Transverse colon (tissue), 4 donors: ENCODE data around the gene MMP25. TPM values are rescaled to one million over a fixed set of nuclear protein-coding genes. Genes with fewer than 3 reads are reported as not detected.

Source experiments
- DNase-seq: peaks from one replicate; pipeline ENCODE4 v3.0.0-alpha.2; 2019
- H3K27ac ChIP-seq, 4 donors: fragments of 200-600 bp; sonication (generic); 2 replicates each; pipeline ENCODE4 v1.5.1; 2016 to 2018; ENCODE audit warnings: inconsistent platforms in 4 of 4
- H3K27me3 ChIP-seq: fragments of 200-600 bp; sonication (generic); 2 replicates; pipeline ENCODE4 v1.5.1; 2017; ENCODE audit warnings: inconsistent platforms
- H3K36me3 ChIP-seq, 4 donors: fragments of 200-600 bp; sonication (generic); 2 replicates each; pipeline ENCODE4 v1.5.1; 2017 to 2019; ENCODE audit warnings: inconsistent platforms in 4 of 4
- H3K4me1 ChIP-seq, 4 donors: fragments of 200-600 bp; sonication (generic); 2 replicates each; pipeline ENCODE4 v1.5.1; 2017 to 2020; ENCODE audit warnings: inconsistent platforms in 4 of 4
- H3K4me3 ChIP-seq, 4 donors: fragments of 200-600 bp; sonication (generic); 1 replicate in 1 of 4; 2 replicates in 3 of 4; pipeline versions ENCODE4 v1.5.1 to v1.6.1; 2017 to 2019; ENCODE audit warnings: inconsistent platforms in 4 of 4
- H3K9me3 ChIP-seq, 2 donors: fragments of 200-600 bp; sonication (generic); 2 replicates each; pipeline ENCODE4 v1.5.1; 2017 to 2019; ENCODE audit warnings: inconsistent platforms in 2 of 2
- EP300 ChIP-seq: sonication (generic); formaldehyde crosslinking; IDR thresholded peaks from one replicate; pipeline ENCODE4 v1.6.1; 2017; ENCODE audit warnings: antibody characterized with exemption, low read depth
- POLR2A ChIP-seq: fragments of 450-650 bp; IDR thresholded peaks from one replicate; pipeline ENCODE4 v1.6.1; 2016; ENCODE audit warnings: antibody characterized with exemption, mild to moderate bottlenecking, moderate library complexity
- POLR2AphosphoS5 ChIP-seq, 3 donors: sonication (generic); formaldehyde crosslinking; IDR thresholded peaks; one replicate each; pipeline ENCODE4 v1.6.1; 2016; ENCODE audit warnings: antibody characterized with exemption in 3 of 3
- WGBS, 2 donors: methylation state at CpG; one replicate each; pipeline ENCODE4 v1.1.5; 2018; ENCODE audit warnings: low coverage in 1 of 2; 5-methylcytosine and 5-hydroxymethylcytosine counted together
- in situ Hi-C, 4 donors: fragments of 200-750 bp; cut with MboI; loops; one replicate each; pipeline versions ENCODE4 v1.15.0 to v1.15.1; 2017; ENCODE audit warnings: low sequenced_read_pairs in 3 of 4, low pct_ligation_motif_present in 1 of 4, low pct_unique_long_range_greater_than_20kb in 1 of 4
- intact Hi-C: fragments of 100-400 bp; cut with DNase I; formaldehyde crosslinking; loops from one replicate; pipeline ENCODE4 v1.15.1; 2023; ENCODE audit warnings: low total_unique reads
- total RNA-seq, 4 donors: library from RNA; depleted of rRNA; stranded (reverse); fragments of >200 nt; gene quantifications; one replicate each; pipeline ENCODE4 v1.1.0, GENCODE V29; 2016
- TF ChIP-seq, protein P1 (sequence below), 5 experiments: fragments of 200-600 bp in 3 of 5; fragments of 450-650 bp in 2 of 5; sonication (generic) in 3 of 5; IDR thresholded peaks; 1 replicate in 2 of 5; 2 replicates in 3 of 5; pipeline ENCODE4 v1.5.1; 2016 to 2017; ENCODE audit warnings: antibody characterized with exemption in 5 of 5, inconsistent platforms in 3 of 5, mild to moderate bottlenecking in 2 of 5, moderate library complexity in 1 of 5

MMP25 gene
- total RNA-seq, 4 donors from 2014 or later = 1.6 to 9.4 (median 1.8) TPM; not detected in 1

DNA sequence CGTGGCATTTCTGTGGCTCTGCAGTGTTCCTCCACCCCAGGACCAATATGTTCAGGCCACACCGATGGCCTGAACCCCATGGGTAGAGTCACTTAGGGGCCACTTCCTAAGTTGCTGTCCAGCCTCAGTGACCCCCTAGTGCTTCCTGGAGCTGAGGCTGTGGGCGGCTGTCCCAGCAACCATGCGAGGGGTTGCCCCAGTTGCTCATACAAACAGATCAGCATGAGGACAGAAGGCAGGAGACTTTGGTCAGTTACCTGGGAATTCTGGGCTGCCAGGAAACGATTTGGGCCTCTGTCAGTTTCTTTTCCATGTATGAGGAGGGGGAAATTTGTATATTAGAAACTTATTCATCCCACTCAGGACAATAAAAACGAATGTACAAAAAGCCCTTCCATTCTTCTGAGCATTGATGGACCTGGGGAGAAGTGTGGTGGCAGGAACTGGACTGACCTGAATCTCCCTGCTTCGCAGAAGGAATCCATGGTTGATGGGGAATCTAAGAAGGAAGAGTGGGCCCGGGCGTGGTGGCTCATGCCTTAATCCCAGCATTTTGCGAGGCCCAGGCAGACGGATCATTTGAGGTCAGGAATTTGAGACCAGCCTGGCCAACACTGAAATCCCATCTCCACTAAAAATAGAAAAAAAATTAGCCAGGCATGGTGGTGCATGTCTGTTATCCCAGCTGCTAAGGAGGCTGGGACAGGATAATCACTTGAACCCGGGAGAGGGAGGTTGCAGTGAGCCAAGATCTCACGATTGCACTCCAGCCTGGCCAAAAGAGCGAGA is 14.2 kb downstream of the MMP25 start:
- intact Hi-C loops (no loop called here), in situ Hi-C loops (loop anchor here in 2 of 4 donors (10.0 kb wide), 1 partner anchor 64 kb away; no protein-coding TSS in a partner anchor)
- Histone ChIP-seq H3K4me1 (peaks cover 17 to 50% (median 35%) of the 10 kb centered on the region in 4 donors), H3K9me3 (no peaks in the 10 kb centered on the region), H3K27me3 (no peaks in the 10 kb centered on the region), H3K36me3 (no peaks in the 10 kb centered on the region), H3K4me3 (no peak overlapping the region), H3K27ac (no peak overlapping the region)
- no peak for DNase-seq
- 79 to 82% methylated on average over 6 to 14 of the region's 14 CpGs for WGBS, 2 donors
- TF ChIP-seq POLR2AphosphoS5 (IDR thresholded peaks at IDR 0.05) (no peak), EP300 (no peak), POLR2A (no peak)
- TF ChIP-seq, protein P1, sequence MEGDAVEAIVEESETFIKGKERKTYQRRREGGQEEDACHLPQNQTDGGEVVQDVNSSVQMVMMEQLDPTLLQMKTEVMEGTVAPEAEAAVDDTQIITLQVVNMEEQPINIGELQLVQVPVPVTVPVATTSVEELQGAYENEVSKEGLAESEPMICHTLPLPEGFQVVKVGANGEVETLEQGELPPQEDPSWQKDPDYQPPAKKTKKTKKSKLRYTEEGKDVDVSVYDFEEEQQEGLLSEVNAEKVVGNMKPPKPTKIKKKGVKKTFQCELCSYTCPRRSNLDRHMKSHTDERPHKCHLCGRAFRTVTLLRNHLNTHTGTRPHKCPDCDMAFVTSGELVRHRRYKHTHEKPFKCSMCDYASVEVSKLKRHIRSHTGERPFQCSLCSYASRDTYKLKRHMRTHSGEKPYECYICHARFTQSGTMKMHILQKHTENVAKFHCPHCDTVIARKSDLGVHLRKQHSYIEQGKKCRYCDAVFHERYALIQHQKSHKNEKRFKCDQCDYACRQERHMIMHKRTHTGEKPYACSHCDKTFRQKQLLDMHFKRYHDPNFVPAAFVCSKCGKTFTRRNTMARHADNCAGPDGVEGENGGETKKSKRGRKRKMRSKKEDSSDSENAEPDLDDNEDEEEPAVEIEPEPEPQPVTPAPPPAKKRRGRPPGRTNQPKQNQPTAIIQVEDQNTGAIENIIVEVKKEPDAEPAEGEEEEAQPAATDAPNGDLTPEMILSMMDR (IDR thresholded peaks at IDR 0.05) = no peak

DNA sequence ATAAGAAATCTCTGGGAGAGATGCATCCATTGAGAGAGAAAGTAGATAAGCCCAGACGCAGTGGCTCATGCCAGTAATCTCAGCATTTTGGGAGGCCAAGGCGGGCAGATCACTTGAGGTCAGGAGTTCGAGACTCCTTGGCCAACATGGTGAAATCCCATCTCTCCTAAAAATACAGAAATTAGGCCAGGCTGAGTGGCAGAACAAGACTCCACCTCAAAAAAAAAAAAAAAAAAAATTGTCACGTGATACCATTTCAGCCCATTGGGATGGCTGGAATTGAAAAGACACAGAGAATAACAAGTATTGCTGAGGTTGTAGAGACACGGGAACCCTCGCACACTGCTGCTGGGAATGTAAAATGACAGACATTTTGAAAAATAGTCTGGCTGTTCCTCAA is 16.2 kb downstream of the MMP25 start:
- H3K4me1 ChIP-seq = peaks cover 17 to 61% (median 43%) of the 10 kb centered on the region in 4 donors
- no peaks in the 10 kb centered on the region for H3K27me3 ChIP-seq
- in situ Hi-C loops (loop anchor here in 2 of 4 donors (10.0 kb wide), 1 partner anchor 62 kb away; no protein-coding TSS in a partner anchor), intact Hi-C loops (no loop called here)
- no peaks in the 10 kb centered on the region for H3K36me3 ChIP-seq
- 91 to 92% methylated on average over 6 of the region's 6 CpGs for WGBS, 2 donors
- no peak overlapping the region for H3K4me3 ChIP-seq
- H3K27ac ChIP-seq = peak overlapping the region in 3 of 4 donors; percentile 55 to 87 (median 78)
- TF ChIP-seq POLR2A = no peak
- TF ChIP-seq POLR2AphosphoS5 (IDR thresholded peaks at IDR 0.05) = no peak
- TF ChIP-seq, protein P1 (IDR thresholded peaks at IDR 0.05) = no peak
- TF ChIP-seq EP300 = no peak
- no peaks in the 10 kb centered on the region for H3K9me3 ChIP-seq
- DNase-seq = no peak

DNA sequence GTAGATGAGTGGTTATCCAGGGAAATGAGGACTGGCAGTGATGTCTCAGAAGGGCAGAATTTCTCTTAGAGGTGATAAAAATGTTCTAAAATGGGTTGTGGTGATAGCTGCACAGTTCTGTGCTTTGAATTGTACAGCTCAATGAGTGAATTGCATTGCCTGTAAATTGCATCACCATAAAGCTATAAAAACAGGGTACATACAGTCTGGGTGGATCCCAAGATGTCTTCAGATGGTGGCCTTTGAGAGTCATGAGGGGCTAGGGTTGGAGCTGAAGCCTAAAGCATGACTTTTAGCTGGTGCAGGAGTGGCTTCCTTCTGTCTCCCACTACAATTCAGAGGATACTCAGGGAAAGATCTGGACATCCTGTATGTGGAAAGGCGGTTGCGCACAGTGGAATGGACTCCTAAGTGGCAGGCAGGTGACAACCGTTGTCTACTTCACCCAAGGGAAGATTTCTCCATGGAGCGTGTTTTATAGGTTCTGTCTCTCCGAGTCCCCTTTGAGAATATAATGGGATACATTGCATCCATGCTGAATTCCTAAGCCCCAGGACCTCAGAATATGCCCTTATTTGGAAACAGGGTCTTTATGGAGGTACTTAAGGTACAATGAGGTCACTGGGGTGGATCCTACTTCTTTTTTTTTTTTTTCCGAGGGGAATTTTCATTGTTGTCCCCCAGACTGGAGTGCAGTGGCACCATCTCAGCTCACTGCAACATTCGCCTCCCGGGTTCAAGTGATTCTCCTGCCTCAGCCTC is 17.4 kb downstream of the MMP25 start:
- peak overlapping the region; percentile 55 to 87 (median 78) for H3K27ac ChIP-seq
- no peak for DNase-seq
- in situ Hi-C loops = loop anchor here in 2 of 4 donors (10.0 kb wide), 1 partner anchor 61 kb away; no protein-coding TSS in a partner anchor

More for the DNA sequence above, 17.4 kb downstream of the MMP25 start:
- intact Hi-C loops = no loop called here
- WGBS, 2 donors = 87 to 93% methylated on average over 6 to 8 of the region's 8 CpGs
- no peak overlapping the region for H3K4me3 ChIP-seq
- H3K27me3 ChIP-seq = no peaks in the 10 kb centered on the region
- H3K9me3 ChIP-seq = no peaks in the 10 kb centered on the region
- TF ChIP-seq POLR2A (no peak), EP300 (no peak), POLR2AphosphoS5 (IDR thresholded peaks at IDR 0.05) (no peak)
- TF ChIP-seq, protein P1 (IDR thresholded peaks at IDR 0.05) = no peak
- peaks cover 11 to 57% (median 37%) of the 10 kb centered on the region in 4 donors for H3K4me1 ChIP-seq
- H3K36me3 ChIP-seq = no peaks in the 10 kb centered on the region
